ENCODE results near the gene MOAP1. TPM values are rescaled to one million over a fixed set of nuclear protein-coding genes. Genes with fewer than 3 reads are reported as not detected.

Gene MOAP1
- total RNA-seq, 2 donors from 2014 or later, result 12.8 to 22.4 TPM

DNA sequence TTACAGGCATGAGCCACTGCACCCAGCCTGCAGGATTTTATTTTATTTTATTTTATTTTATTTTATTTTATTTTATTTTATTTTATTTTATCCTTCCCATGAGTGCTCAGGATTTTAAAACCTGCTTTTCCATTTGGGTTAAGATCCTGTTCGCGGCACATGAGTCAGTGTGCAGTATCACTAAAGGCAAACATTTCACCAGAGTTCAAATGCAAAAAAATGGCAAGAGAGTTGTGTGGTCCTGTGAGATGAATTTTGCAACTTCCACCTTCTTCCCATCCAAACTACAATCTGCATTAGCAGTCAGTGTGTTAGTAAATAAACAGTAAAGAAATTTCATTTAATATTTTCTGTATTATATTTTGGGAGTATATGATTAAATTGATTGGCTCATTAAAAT lies 29.0 kb downstream of the MOAP1 start:
- no peak for TF ChIP-seq CTCF (IDR thresholded peaks at IDR 0.05)
- Histone ChIP-seq H3K9ac (ENCODE audit: low read depth in 2 of 2, low read length in 2 of 2) (no peak overlapping the region), H3K4me3 (no peak overlapping the region), H3K4me1 (peaks cover 4% of the 10 kb centered on the region), H3K9me3 (no peaks in the 10 kb centered on the region), H3K27ac (no peak overlapping the region), H3K36me3 (no peaks in the 10 kb centered on the region), H3K27me3 (no peaks in the 10 kb centered on the region)
- intact Hi-C loops (cut with DNase I), result no loop called here
- no peak for DNase-seq

DNA sequence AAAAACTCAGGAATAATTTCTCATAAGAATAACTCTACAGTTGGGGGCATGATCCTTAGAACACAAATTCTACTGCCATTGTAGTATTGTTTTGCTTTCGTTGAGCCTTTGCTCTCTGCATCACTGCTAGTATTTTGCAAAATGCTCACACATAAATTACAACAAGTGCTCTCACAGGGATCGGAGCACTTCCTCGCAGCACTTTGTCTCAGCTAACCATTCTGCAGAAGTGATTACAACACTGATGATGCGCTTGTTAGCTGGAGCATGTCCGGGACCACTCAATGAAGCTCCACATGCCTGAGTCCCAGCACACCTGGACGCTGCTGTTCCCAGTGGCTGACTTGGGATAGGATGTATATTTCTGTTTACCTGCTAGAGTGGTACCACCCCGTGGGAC lies 31.6 kb downstream of the MOAP1 start:
- DNase-seq, result no peak
- no peak overlapping the region for H3K27ac ChIP-seq
- intact Hi-C loops (cut with DNase I), result no loop called here

GRCh38 chr14:93150227-93151208 lies 34.2 kb downstream of the MOAP1 start:
- Histone ChIP-seq H3K36me3 (no peaks in the 10 kb centered on the region), H3K4me3 (no peak overlapping the region), H3K4me1 (peaks cover 4% of the 10 kb centered on the region), H3K9ac (ENCODE audit: low read depth in 2 of 2, low read length in 2 of 2) (peak overlapping the region in 1 of 2 donors; percentile 31), H3K9me3 (no peaks in the 10 kb centered on the region), H3K27me3 (no peaks in the 10 kb centered on the region), H3K27ac (peak overlapping the region; percentile 56)
- peak; percentile 85 for DNase-seq
- intact Hi-C loops (cut with DNase I), result no loop called here
- no peak for TF ChIP-seq CTCF (IDR thresholded peaks at IDR 0.05)

More for the DNA sequence above, 31.6 kb downstream of the MOAP1 start:
- Histone ChIP-seq H3K9me3 (no peaks in the 10 kb centered on the region), H3K9ac (ENCODE audit: low read depth in 2 of 2, low read length in 2 of 2) (no peak overlapping the region), H3K36me3 (no peaks in the 10 kb centered on the region), H3K4me1 (peaks cover 4% of the 10 kb centered on the region), H3K4me3 (no peak overlapping the region), H3K27me3 (no peaks in the 10 kb centered on the region)
- no peak for TF ChIP-seq CTCF (IDR thresholded peaks at IDR 0.05)

- no peak for TF ChIP-seq CTCF (IDR thresholded peaks at IDR 0.05)
- Histone ChIP-seq H3K27me3 (no peaks in the 10 kb centered on the region), H3K27ac (no peak overlapping the region), H3K9me3 (no peaks in the 10 kb centered on the region), H3K9ac (ENCODE audit: low read depth in 2 of 2, low read length in 2 of 2) (no peak overlapping the region), H3K4me1 (peaks cover 4% of the 10 kb centered on the region), H3K36me3 (no peaks in the 10 kb centered on the region), H3K4me3 (no peak overlapping the region)
- DNase-seq, result no peak
- intact Hi-C loops (cut with DNase I), result no loop called here
Measured at GRCh38 chr14:93148979-93149378, 35.7 kb downstream of the MOAP1 start.

DNA sequence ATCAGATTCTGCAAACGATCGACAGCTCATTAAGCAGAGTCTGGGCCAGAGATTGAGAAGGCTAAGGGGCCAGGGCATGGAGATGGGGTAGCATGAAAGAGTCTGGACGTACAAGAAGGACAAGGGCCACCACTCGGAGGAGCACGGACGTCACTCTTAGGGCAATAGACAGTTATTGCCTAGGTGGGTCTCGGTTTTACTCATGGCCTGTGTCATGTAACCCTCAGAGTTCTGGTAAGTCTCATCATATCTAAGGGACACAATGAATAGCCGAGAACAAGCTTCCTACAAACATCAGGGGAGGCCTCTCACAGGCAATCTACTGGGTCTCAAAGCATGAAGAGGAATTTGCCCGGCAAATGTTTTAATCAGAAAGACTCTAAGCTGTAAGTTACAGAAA lies 38.6 kb downstream of the MOAP1 start:
- Histone ChIP-seq H3K27ac (no peak overlapping the region), H3K4me1 (peaks cover 4% of the 10 kb centered on the region), H3K36me3 (no peaks in the 10 kb centered on the region), H3K9ac (ENCODE audit: low read depth in 2 of 2, low read length in 2 of 2) (no peak overlapping the region), H3K27me3 (no peaks in the 10 kb centered on the region), H3K9me3 (no peaks in the 10 kb centered on the region), H3K4me3 (no peak overlapping the region)
- intact Hi-C loops (cut with DNase I), result no loop called here
- TF ChIP-seq CTCF (IDR thresholded peaks at IDR 0.05), result no peak
- no peak for DNase-seq
